DND-41 (cell line): Measurements from ENCODE around the gene IGSF6.

Experiments
- ATAC-seq: fragments of 200-7000 bp; cut with Tn5 transposase; 3 replicates; pipeline ENCODE4 v1.9.1; 2021; ENCODE audit warnings: low read depth; ENCODE audit not compliant: insufficient read depth
- DNase-seq: peaks from one replicate; pipeline ENCODE4 v3.0.0-alpha.2; 2020
- H2AFZ ChIP-seq: 2 replicates; pipeline ENCODE4 v1.6.0; 2012; ENCODE audit warnings: low read depth, low read length
- H3K27ac ChIP-seq: 2 replicates; pipeline ENCODE4 v1.5.1; 2012; ENCODE audit warnings: low read length, inconsistent platforms
- H3K27me3 ChIP-seq: fragments of 200-600 bp; sonication (generic); 2 replicates; pipeline ENCODE4 v1.6.0; 2012; ENCODE audit warnings: low read length, mild to moderate bottlenecking, inconsistent platforms; ENCODE audit not compliant: insufficient read depth, poor library complexity
- H3K36me3 ChIP-seq: 2 replicates; pipeline ENCODE4 v1.5.1; 2012; ENCODE audit warnings: low read length, inconsistent platforms; ENCODE audit not compliant: insufficient read depth
- H3K4me1 ChIP-seq: 2 replicates; pipeline ENCODE4 v1.5.1; 2012; ENCODE audit warnings: mild to moderate bottlenecking, low read length; ENCODE audit not compliant: insufficient read depth
- H3K4me2 ChIP-seq: 2 replicates; pipeline ENCODE4 v1.6.0; 2012; ENCODE audit warnings: mild to moderate bottlenecking, moderate library complexity, low read length, inconsistent platforms; ENCODE audit not compliant: insufficient read depth
- H3K4me3 ChIP-seq, 2 experiments: fragments of 200-600 bp in 1 of 2; shearing (Covaris generic) in 1 of 2; 2 replicates each; pipeline ENCODE4 v1.5.1; 2012 to 2016; ENCODE audit warnings: inconsistent platforms in 2 of 2, low read length in 2 of 2, mild to moderate bottlenecking in 2 of 2, low read depth in 1 of 2, moderate library complexity in 1 of 2
- H3K79me2 ChIP-seq: 2 replicates; pipeline ENCODE4 v1.6.0; 2012; ENCODE audit warnings: low read length, inconsistent platforms; ENCODE audit not compliant: insufficient read depth
- H3K9ac ChIP-seq: 2 replicates; pipeline ENCODE4 v1.6.0; 2012; ENCODE audit warnings: low read depth, mild to moderate bottlenecking, inconsistent platforms, low read length, moderate library complexity
- H3K9me3 ChIP-seq: 2 replicates; pipeline ENCODE4 v1.5.1; 2012; ENCODE audit warnings: low read length, moderate library complexity, mild to moderate bottlenecking, inconsistent platforms; ENCODE audit not compliant: insufficient read depth, severe bottlenecking
- H4K20me1 ChIP-seq: 2 replicates; pipeline ENCODE4 v1.6.0; 2012; ENCODE audit warnings: low read length; ENCODE audit not compliant: insufficient read depth
- CTCF ChIP-seq: IDR thresholded peaks from 2 replicates; pipeline ENCODE4 v1.5.1; 2012; ENCODE audit warnings: borderline replicate concordance, low read length, moderate library complexity, mild to moderate bottlenecking; ENCODE audit not compliant: poor library complexity, severe bottlenecking; ENCODE audit errors: extremely low read depth
- EZH2 ChIP-seq: IDR thresholded peaks from 3 replicates; pipeline ENCODE4 v1.6.1; 2012; ENCODE audit warnings: borderline replicate concordance, low read depth, mild to moderate bottlenecking, moderate library complexity, low read length, inconsistent platforms; ENCODE audit not compliant: severe bottlenecking

IGSF6 gene

GRCh38 chr16:21602785-21603184 is 49.6 kb downstream of the IGSF6 start:
- Histone ChIP-seq H3K4me1 (peaks cover 48% of the 10 kb centered on the region), H3K27ac (no peak overlapping the region), H3K36me3 (peaks cover 9% of the 10 kb centered on the region; the same call in 1 of the 2 replicates), H3K4me3 (no peak overlapping the region), H3K4me2 (peak overlapping the region; percentile 72), H3K9me3 (no peaks in the 10 kb centered on the region), H3K27me3 (no peaks in the 10 kb centered on the region), H4K20me1 (peaks cover 62% of the 10 kb centered on the region), H3K9ac (no peak overlapping the region), H3K79me2 (peaks cover 84% of the 10 kb centered on the region), H2AFZ (no peak overlapping the region)
- DNase-seq (no peak), ATAC-seq (no peak)
- no peak for TF ChIP-seq CTCF
- no peak for TF ChIP-seq EZH2

GRCh38 chr16:21600031-21600773 is 52.2 kb downstream of the IGSF6 start:
- Histone ChIP-seq H3K27ac (peak overlapping the region; percentile 85), H3K27me3 (no peaks in the 10 kb centered on the region), H3K4me2 (peak overlapping the region; percentile 72), H3K9me3 (no peaks in the 10 kb centered on the region), H3K4me1 (peaks cover 47% of the 10 kb centered on the region), H3K4me3 (peak overlapping the region; percentile 33 to 83), H3K36me3 (peaks cover 9% of the 10 kb centered on the region; the same call in 1 of the 2 replicates), H3K79me2 (peaks cover 58% of the 10 kb centered on the region), H3K9ac (peak overlapping the region; percentile 86), H2AFZ (peak overlapping the region; percentile 30), H4K20me1 (peaks cover 43% of the 10 kb centered on the region)
- ATAC-seq (peak; percentile 16), DNase-seq (peak; percentile 32)
- TF ChIP-seq EZH2 (no peak), CTCF (peak; percentile 3)

- H3K4me2 ChIP-seq, result peak within 1 kb of the TSS; percentile 72
- peaks cover 44% of the 10 kb centered on the region for H3K4me1 ChIP-seq
- peaks cover 6% of the 10 kb centered on the region; the same call in 1 of the 2 replicates for H3K36me3 ChIP-seq
- H4K20me1 ChIP-seq, result peaks cover 35% of the 10 kb centered on the region
- ATAC-seq (peak; percentile 93), DNase-seq (peak; percentile 94)
- no peaks in the 10 kb centered on the region for H3K9me3 ChIP-seq
- peak within 1 kb of the TSS; percentile 86 for H3K9ac ChIP-seq
- H3K4me3 ChIP-seq, result peak within 1 kb of the TSS; percentile 33 to 83
- TF ChIP-seq EZH2 (no peak), CTCF (no peak)
- H2AFZ ChIP-seq, result peak within 1 kb of the TSS; percentile 99
- H3K27me3 ChIP-seq, result no peaks in the 10 kb centered on the region
- peaks cover 50% of the 10 kb centered on the region for H3K79me2 ChIP-seq
- peak within 1 kb of the TSS; percentile 95 for H3K27ac ChIP-seq
Observed at GRCh38 chr16:21599122-21600030, 53.0 kb downstream of the IGSF6 start, which contains the start of gene METTL9. Gene METTL9 (plus strand): TSS chr16:21599577. CDS start chr16:21599734, 157 bp downstream.
